Hepatocyte (in vitro differentiated cells): ENCODE data around the gene KRT7.

Experiments
- EZH2 ChIP-seq: fragments of 200-600 bp; sonication (generic); IDR thresholded peaks from 2 replicates; pipeline ENCODE4 v1.6.1; 2016; ENCODE audit warnings: antibody characterized with exemption, mild to moderate bottlenecking, borderline replicate concordance
- EZH2phosphoT487 ChIP-seq: fragments of 200-600 bp; sonication (generic); IDR thresholded peaks from one replicate; pipeline ENCODE4 v1.6.1; 2018; ENCODE audit warnings: antibody characterized with exemption, mild to moderate bottlenecking, low read depth, moderate library complexity; ENCODE audit not compliant: unreplicated experiment, severe bottlenecking
- TF ChIP-seq, protein P1 (sequence below): fragments of 200-600 bp; sonication (generic); IDR thresholded peaks from 2 replicates; pipeline ENCODE4 v1.5.1; 2016; ENCODE audit warnings: antibody characterized with exemption, mild to moderate bottlenecking; ENCODE audit not compliant: poor library complexity

DNA sequence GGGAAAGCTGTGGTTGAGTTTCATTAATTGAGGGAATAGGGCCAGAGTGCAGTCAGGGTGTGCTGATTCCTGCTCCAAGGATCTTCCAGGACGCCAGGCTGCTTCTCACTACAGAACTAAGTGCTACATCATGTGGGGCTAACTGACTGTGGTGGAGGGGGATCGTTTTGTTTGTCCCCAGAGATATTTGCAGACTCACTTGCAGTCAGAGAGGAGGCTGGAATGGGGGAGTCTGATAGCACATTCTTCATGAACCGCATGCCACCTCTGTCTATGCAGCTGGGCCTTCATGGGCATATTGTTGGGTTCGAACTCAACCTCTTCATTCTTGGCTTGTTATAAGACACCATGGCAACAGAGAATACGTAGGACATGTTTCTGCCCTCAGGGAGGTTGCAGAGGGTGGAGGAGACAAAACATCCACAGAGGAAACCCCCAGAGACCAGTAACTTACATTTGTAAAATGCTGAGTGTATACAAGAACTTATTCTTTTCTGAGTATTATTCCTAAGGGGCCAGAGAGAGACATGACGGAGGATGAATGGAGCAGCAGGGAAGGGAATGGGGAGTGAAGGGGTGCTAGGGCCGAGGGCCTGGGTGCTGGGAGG is 13.0 kb downstream of the KRT7 start:
- TF ChIP-seq, protein P1, sequence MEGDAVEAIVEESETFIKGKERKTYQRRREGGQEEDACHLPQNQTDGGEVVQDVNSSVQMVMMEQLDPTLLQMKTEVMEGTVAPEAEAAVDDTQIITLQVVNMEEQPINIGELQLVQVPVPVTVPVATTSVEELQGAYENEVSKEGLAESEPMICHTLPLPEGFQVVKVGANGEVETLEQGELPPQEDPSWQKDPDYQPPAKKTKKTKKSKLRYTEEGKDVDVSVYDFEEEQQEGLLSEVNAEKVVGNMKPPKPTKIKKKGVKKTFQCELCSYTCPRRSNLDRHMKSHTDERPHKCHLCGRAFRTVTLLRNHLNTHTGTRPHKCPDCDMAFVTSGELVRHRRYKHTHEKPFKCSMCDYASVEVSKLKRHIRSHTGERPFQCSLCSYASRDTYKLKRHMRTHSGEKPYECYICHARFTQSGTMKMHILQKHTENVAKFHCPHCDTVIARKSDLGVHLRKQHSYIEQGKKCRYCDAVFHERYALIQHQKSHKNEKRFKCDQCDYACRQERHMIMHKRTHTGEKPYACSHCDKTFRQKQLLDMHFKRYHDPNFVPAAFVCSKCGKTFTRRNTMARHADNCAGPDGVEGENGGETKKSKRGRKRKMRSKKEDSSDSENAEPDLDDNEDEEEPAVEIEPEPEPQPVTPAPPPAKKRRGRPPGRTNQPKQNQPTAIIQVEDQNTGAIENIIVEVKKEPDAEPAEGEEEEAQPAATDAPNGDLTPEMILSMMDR = no peak
- TF ChIP-seq EZH2 (no peak), EZH2phosphoT487 (no peak)
